Mammary epithelial cell (primary cell): ENCODE results near the gene EPHB2.

Source experiments
- CTCF ChIP-seq, 2 donors: IDR thresholded peaks in 1 of 2; conservative IDR thresholded peaks in 1 of 2; 2 replicates each; pipeline ENCODE4 v1.5.1; 2011 to 2012; ENCODE audit warnings: inconsistent platforms in 2 of 2, low read length in 2 of 2, mild to moderate bottlenecking in 2 of 2, control low read depth in 1 of 2, low read depth in 1 of 2; ENCODE audit not compliant: insufficient read depth in 1 of 2; ENCODE audit errors: extremely low read depth in 1 of 2
- EZH2 ChIP-seq: IDR thresholded peaks from 2 replicates; pipeline ENCODE4 v1.6.1; 2012; ENCODE audit warnings: low read length, inconsistent platforms, borderline replicate concordance

GRCh38 chr1:22910286-22910685 is 199.6 kb downstream of the EPHB2 start:
- TF ChIP-seq CTCF (conservative IDR thresholded peaks at IDR 0.05 in 1 of 2, IDR thresholded peaks at IDR 0.05 in 1 of 2; ENCODE audit: extremely low read depth in 1 of 2, insufficient read depth in 1 of 2, low read depth in 1 of 2, low read length in 2 of 2), result no peak
- TF ChIP-seq EZH2, result no peak
